GM19467 (cell line): ENCODE results near the gene PRMT1.
"Not testable (repeated sequence)": the region's sequence is repeated elsewhere in the genome, so short reads cannot be mapped to it uniquely, and the experiment has no call there.

Source experiments
- ATAC-seq: cut with Tn5 transposase; IDR thresholded peaks from one replicate; pipeline ENCODE4 v1.9.1; 2021; ENCODE audit warnings: mild to moderate bottlenecking, moderate library complexity; ENCODE audit not compliant: unreplicated experiment

Gene PRMT1

DNA sequence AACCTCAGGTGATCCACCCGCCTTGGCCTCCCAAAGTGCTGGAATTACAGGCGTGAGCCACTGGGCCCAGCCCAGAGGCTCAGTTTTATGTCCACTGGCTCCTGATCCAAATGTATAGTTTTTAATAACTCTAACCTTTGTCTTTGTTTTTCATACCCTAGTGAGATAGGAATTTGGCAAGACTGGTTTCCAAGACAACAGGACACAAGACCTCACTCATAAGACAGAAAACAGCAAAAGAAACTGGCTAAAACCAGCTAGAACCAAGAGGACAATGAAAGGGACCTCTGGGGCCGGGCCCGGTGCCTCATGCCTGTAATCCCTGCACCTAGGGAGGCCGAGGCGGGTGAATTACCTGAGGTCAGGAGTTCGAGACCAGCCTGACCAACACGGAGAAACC, 41.4 kb downstream of the PRMT1 start:
- no peak for ATAC-seq

DNA sequence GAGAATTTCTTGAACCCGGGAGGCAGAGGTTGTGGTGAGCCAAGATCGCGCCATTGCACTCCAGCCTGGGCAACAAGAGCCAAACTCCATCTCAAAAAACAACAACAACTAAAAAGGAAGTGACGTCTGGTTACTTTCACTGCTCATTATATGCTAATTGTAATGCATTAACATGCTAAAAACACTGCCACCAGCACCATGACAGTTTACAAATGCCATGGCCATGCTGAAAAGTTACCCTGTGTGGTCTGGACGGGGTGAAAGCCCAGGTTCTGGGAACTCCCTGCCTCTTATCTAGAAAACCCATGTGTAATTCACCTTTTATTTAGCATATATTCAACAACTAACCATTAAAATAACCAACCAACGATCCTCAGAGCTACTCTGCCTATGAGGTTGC, 41.9 kb downstream of the PRMT1 start:
- no peak for ATAC-seq

DNA sequence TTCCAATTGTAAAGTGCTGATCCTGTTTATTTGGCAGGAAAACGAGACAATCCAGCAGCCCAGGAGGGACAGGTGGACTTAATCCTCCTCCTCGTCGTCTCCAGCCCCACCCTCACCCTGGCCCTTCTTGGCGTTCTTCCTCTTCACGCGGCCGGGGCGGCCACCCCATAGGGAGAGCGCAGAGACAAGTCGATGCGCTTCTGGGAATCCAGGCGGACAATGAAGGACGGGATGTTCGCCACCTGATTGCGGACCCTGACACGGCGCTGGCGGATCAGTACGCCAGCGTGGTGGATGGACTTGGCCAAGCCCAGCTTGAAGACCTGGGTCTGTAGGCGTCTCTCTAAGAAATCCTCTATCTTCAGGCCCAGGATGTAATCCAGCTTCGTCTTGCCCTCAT, 42.3 kb downstream of the PRMT1 start:
- ATAC-seq, result not testable (repeated sequence)

DNA sequence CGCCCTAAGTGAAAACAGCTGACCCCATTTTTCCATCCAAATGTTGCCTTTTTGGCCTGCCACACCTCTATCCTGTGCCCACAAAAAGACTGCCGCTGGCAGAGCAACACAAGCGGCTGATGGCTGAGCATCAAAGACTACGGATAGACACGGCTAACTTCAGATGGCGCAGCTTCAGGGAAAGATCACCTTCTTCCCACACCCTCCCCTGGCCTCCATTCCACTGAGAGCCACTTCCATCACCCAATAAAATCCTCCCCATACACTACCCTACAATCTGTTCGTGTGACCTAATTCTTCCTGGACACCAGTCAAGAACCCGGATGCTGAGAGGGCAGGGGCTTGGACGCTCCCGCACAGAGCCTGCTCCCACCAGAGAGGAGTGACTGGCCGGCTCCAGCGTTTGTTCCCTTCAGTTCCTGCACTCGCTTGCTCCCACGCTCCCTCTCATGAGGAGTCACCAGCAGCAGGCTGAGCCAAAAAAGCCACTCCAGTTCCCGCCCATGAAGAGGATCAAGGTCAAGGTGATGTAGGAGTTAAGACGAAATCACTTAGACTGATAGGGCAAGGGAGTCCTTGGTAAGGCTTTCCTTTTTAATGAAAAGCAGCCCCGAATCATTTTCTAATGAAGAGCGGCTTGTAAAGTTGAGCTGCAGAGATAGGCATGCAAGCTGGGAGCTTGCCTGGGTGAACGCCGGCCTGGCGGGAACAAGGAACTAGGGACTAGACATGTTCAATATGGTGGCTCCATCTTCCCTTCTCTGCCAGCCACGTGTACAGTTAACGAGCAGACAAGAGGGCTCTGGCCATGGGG, 50.4 kb downstream of the PRMT1 start:
- ATAC-seq, result no peak

DNA sequence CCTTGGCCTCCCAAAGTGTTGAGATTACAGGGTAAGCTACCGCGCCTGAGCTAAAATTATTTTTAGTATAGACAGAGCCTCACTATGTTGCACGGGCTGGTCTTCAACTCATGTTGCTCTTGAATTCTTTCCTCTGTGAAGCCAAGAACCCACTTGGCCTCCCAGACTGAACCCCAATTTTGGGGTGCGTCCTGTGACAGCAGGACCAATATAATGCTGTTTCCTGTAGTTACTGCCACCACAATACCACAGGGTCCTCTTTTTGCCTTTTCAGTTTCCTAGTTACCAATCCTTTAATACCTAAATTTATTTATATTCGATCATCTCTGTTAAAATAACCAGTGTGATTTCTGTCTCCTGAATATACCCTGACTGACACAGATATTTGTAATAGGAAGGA, 53.1 kb downstream of the PRMT1 start:
- ATAC-seq, result no peak
